Measurements from ENCODE around the gene HMGA1. TPM values are rescaled to one million over a fixed set of nuclear protein-coding genes. Genes with fewer than 3 reads are reported as not detected.
A peak's percentile ranks its signal among the peaks of the same experiment; 100 is the strongest.

HMGA1 gene
- total RNA-seq, 1 donor from 2014 or later = 33.4 TPM

DNA sequence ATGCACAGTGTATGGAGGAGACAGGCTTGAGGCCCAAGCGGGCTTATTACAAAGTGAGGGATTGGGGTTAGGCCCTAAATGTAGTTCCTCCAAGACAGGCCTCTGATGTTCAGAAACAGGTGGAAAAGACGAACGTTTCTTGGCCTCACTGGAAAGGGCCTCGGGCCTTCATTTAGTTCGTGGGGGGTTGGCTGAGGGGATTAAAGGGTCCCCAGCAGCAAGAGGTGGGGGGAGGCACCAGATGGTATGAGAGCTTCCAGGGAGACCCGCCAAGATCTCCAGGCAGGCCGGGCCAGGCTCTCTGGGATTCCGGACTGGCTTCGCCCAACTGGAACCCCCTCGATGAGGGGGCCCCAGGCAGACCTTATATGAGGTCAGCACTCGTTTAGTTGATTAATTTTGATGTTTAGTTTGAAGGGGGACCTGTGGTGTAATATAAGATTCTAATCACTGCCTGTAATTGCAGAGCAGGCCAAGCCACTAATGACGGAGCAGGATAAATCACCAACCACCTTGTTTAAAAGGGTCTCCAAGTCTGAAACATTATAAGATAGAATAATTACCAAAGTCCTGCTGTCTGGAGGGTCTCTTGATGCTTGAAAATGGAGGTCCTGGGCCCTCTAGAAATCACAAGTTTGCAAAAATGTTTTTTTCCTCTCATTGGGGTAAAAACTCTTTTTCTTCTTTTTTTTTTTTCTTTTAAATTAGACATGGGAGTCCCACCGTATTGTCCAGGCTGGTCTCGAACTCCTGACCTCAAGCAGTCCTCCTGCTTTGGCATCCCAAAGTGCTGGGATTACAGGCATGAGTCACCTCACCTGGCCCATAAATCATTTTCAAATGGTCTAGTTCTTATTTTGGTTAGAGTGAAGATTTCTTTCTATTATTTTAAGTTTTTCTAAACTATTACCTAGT lies 2.2 kb downstream of the HMGA1 start:
- Mint-ChIP-seq H3K27me3 (ENCODE audit: low read depth) (no peaks in the 10 kb centered on the region), H3K4me3 (ENCODE audit: unreplicated experiment) (peak overlapping the region; percentile 52), H3K36me3 (ENCODE audit: low read depth) (peaks cover 1% of the 10 kb centered on the region), H3K4me1 (ENCODE audit: low read depth) (peaks cover 23% of the 10 kb centered on the region), H3K9me3 (ENCODE audit: low read depth) (no peaks in the 10 kb centered on the region), H3K27ac (ENCODE audit: unreplicated experiment) (no peak overlapping the region)
- peak; percentile 36 for DNase-seq (ENCODE audit: low spot score)
- no peak for TF ChIP-seq CTCF (IDR thresholded peaks at IDR 0.05)

DNA sequence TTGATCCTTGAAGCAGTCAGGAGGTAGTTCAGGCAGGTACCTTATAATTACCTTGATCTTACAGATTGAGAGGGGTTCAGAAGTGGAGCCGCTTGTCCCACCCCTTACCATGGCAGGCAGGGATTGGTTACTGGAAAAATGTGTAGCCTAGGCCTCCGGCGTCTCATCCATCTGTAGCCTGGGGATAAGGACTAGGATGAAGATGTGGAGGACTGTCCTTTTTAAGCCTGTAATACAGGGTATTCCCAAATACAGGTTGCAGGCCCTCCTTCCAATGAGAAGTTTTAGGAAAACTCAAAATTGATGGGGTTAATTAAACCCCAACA lies 2.8 kb downstream of the HMGA1 start:
- DNase-seq (ENCODE audit: low spot score) = peak; percentile 27
- no peaks in the 10 kb centered on the region for H3K9me3 Mint-ChIP-seq (ENCODE audit: low read depth)
- peaks cover 28% of the 10 kb centered on the region for H3K4me1 Mint-ChIP-seq (ENCODE audit: low read depth)
- H3K4me3 Mint-ChIP-seq (ENCODE audit: unreplicated experiment) = no peak overlapping the region
- H3K27me3 Mint-ChIP-seq (ENCODE audit: low read depth) = no peaks in the 10 kb centered on the region
- no peak for TF ChIP-seq CTCF (IDR thresholded peaks at IDR 0.05)
- H3K27ac Mint-ChIP-seq (ENCODE audit: unreplicated experiment) = no peak overlapping the region
- peaks cover 1% of the 10 kb centered on the region for H3K36me3 Mint-ChIP-seq (ENCODE audit: low read depth)

GRCh38 chr6:34239893-34240292 lies 3.2 kb downstream of the HMGA1 start:
- no peak for DNase-seq (ENCODE audit: low spot score)
- Mint-ChIP-seq H3K27ac (ENCODE audit: unreplicated experiment) (no peak overlapping the region), H3K27me3 (ENCODE audit: low read depth) (no peaks in the 10 kb centered on the region), H3K36me3 (ENCODE audit: low read depth) (peaks cover 1% of the 10 kb centered on the region), H3K9me3 (ENCODE audit: low read depth) (no peaks in the 10 kb centered on the region), H3K4me1 (ENCODE audit: low read depth) (peaks cover 33% of the 10 kb centered on the region), H3K4me3 (ENCODE audit: unreplicated experiment) (no peak overlapping the region)
- no peak for TF ChIP-seq CTCF (IDR thresholded peaks at IDR 0.05)

GRCh38 chr6:34240329-34241248 lies 3.9 kb downstream of the HMGA1 start:
- Mint-ChIP-seq H3K27me3 (ENCODE audit: low read depth) (no peaks in the 10 kb centered on the region), H3K9me3 (ENCODE audit: low read depth) (no peaks in the 10 kb centered on the region), H3K4me1 (ENCODE audit: low read depth) (peaks cover 40% of the 10 kb centered on the region), H3K27ac (ENCODE audit: unreplicated experiment) (no peak overlapping the region), H3K36me3 (ENCODE audit: low read depth) (peaks cover 1% of the 10 kb centered on the region), H3K4me3 (ENCODE audit: unreplicated experiment) (no peak overlapping the region)
- DNase-seq (ENCODE audit: low spot score) = peak; percentile 78
- TF ChIP-seq CTCF (IDR thresholded peaks at IDR 0.05) = no peak

Data from chondrocyte (in vitro differentiated cells).